ENCODE measurements around the gene EFCAB6. TPM values are rescaled to one million over a fixed set of nuclear protein-coding genes. Genes with fewer than 3 reads are reported as not detected.

Gene EFCAB6
- total RNA-seq, 4 donors from 2014 or later = 0.68 to 3.7 (median 0.80) TPM; not detected in 1

DNA sequence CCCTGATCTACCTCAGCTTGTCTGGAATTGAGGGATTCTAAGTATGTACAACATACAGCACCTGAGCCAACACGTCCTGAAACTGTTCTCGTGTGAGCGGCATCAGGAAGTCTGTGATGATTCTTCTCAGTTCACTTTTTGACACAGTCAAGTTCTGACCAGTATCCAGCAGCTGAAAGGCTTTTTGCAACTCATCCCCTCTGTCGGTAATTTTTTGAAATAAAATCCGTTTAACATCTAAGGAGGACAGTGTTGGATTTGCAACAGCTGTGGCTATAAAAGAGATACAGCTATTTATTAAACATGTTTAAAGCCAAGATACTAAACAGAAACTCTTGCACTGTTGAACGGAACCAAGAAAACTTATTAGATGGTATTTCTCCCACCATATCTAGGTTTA, 39.3 kb downstream of the EFCAB6 start:
- Histone ChIP-seq H3K4me1 (no peaks in the 10 kb centered on the region), H3K36me3 (no peaks in the 10 kb centered on the region), H3K9me3 (no peaks in the 10 kb centered on the region), H3K27me3 (no peaks in the 10 kb centered on the region), H3K4me3 (no peak overlapping the region), H3K27ac (no peak overlapping the region)
- DNase-seq = no peak
- TF ChIP-seq POLR2A (IDR thresholded peaks at IDR 0.05) (no peak), POLR2AphosphoS5 (IDR thresholded peaks at IDR 0.05) (no peak), EP300 (IDR thresholded peaks at IDR 0.05; ENCODE audit: low read depth) (no peak)
- TF ChIP-seq, protein P1, sequence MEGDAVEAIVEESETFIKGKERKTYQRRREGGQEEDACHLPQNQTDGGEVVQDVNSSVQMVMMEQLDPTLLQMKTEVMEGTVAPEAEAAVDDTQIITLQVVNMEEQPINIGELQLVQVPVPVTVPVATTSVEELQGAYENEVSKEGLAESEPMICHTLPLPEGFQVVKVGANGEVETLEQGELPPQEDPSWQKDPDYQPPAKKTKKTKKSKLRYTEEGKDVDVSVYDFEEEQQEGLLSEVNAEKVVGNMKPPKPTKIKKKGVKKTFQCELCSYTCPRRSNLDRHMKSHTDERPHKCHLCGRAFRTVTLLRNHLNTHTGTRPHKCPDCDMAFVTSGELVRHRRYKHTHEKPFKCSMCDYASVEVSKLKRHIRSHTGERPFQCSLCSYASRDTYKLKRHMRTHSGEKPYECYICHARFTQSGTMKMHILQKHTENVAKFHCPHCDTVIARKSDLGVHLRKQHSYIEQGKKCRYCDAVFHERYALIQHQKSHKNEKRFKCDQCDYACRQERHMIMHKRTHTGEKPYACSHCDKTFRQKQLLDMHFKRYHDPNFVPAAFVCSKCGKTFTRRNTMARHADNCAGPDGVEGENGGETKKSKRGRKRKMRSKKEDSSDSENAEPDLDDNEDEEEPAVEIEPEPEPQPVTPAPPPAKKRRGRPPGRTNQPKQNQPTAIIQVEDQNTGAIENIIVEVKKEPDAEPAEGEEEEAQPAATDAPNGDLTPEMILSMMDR (IDR thresholded peaks at IDR 0.05) = no peak
- intact Hi-C loops (cut with DNase I; ENCODE audit: low total_unique reads) (no loop called here), in situ Hi-C loops (cut with MboI; ENCODE audit: low pct_ligation_motif_present in 1 of 4, low pct_unique_long_range_greater_than_20kb in 1 of 4, low sequenced_read_pairs in 3 of 4) (no loop called here)
- 56 to 93% methylated on average over 3 to 6 of the region's 6 CpGs for WGBS, 2 donors (ENCODE audit: low coverage in 1 of 2)

GRCh38 chr22:43755452-43755851, 56.7 kb downstream of the EFCAB6 start:
- in situ Hi-C loops (cut with MboI; ENCODE audit: low pct_ligation_motif_present in 1 of 4, low pct_unique_long_range_greater_than_20kb in 1 of 4, low sequenced_read_pairs in 3 of 4) (no loop called here), intact Hi-C loops (cut with DNase I; ENCODE audit: low total_unique reads) (no loop called here)
- H3K4me1 ChIP-seq = no peaks in the 10 kb centered on the region
- H3K4me3 ChIP-seq = no peak overlapping the region
- DNase-seq = no peak
- 95 to 100% methylated on average over 3 to 4 of the region's 4 CpGs for WGBS, 2 donors (ENCODE audit: low coverage in 1 of 2)
- H3K27ac ChIP-seq = no peak overlapping the region
- TF ChIP-seq POLR2A (IDR thresholded peaks at IDR 0.05) (no peak), EP300 (IDR thresholded peaks at IDR 0.05; ENCODE audit: low read depth) (no peak)
- no peaks in the 10 kb centered on the region for H3K36me3 ChIP-seq
- H3K27me3 ChIP-seq = no peaks in the 10 kb centered on the region
- no peaks in the 10 kb centered on the region for H3K9me3 ChIP-seq

GRCh38 chr22:43755011-43755410, 57.1 kb downstream of the EFCAB6 start:
- WGBS, 2 donors (ENCODE audit: low coverage in 1 of 2) = 81 to 82% methylated on average over 2 of the region's 2 CpGs
- intact Hi-C loops (cut with DNase I; ENCODE audit: low total_unique reads) = no loop called here
- in situ Hi-C loops (cut with MboI; ENCODE audit: low pct_ligation_motif_present in 1 of 4, low pct_unique_long_range_greater_than_20kb in 1 of 4, low sequenced_read_pairs in 3 of 4) = no loop called here
- DNase-seq = no peak
- H3K27me3 ChIP-seq = no peaks in the 10 kb centered on the region
- H3K27ac ChIP-seq = no peak overlapping the region
- H3K4me1 ChIP-seq = no peaks in the 10 kb centered on the region
- H3K36me3 ChIP-seq = no peaks in the 10 kb centered on the region
- H3K9me3 ChIP-seq = no peaks in the 10 kb centered on the region
- no peak for TF ChIP-seq POLR2A (IDR thresholded peaks at IDR 0.05)
- TF ChIP-seq POLR2AphosphoS5 (IDR thresholded peaks at IDR 0.05) = no peak
- TF ChIP-seq EP300 (IDR thresholded peaks at IDR 0.05; ENCODE audit: low read depth) = no peak
- TF ChIP-seq, protein P1 (IDR thresholded peaks at IDR 0.05) = no peak
- H3K4me3 ChIP-seq = no peak overlapping the region

GRCh38 chr22:43754176-43754575, 57.9 kb downstream of the EFCAB6 start:
- 73 to 78% methylated on average over 3 to 5 of the region's 5 CpGs for WGBS, 2 donors (ENCODE audit: low coverage in 1 of 2)
- Histone ChIP-seq H3K27ac (no peak overlapping the region), H3K27me3 (no peaks in the 10 kb centered on the region), H3K4me3 (no peak overlapping the region), H3K4me1 (no peaks in the 10 kb centered on the region), H3K9me3 (no peaks in the 10 kb centered on the region), H3K36me3 (no peaks in the 10 kb centered on the region)
- intact Hi-C loops (cut with DNase I; ENCODE audit: low total_unique reads) (no loop called here), in situ Hi-C loops (cut with MboI; ENCODE audit: low pct_ligation_motif_present in 1 of 4, low pct_unique_long_range_greater_than_20kb in 1 of 4, low sequenced_read_pairs in 3 of 4) (no loop called here)
- TF ChIP-seq, protein P1 (IDR thresholded peaks at IDR 0.05) = no peak
- DNase-seq = no peak

DNA sequence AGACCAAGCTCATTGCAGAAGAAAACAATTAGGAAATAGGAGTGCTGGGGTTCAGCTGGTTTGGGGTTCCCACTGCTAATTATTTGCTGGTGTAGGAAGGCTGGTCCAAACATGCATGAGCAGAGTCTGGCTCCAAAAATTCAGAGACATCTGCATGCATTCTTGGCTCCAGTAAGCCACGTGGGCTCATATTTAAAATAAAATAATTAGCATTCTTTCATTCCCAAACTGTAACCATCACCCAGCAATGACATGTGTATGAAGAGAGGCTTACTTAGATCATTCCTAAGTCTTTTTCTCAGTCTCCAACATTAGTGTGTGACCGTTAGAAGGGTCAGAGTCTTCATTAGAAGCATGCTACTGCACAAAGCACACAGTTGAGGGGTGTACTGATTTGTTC, 58.4 kb downstream of the EFCAB6 start:
- no peaks in the 10 kb centered on the region for H3K4me1 ChIP-seq
- no peak for TF ChIP-seq POLR2A (IDR thresholded peaks at IDR 0.05)
- TF ChIP-seq, protein P1 (IDR thresholded peaks at IDR 0.05) = no peak
- TF ChIP-seq POLR2AphosphoS5 (IDR thresholded peaks at IDR 0.05) = no peak
- TF ChIP-seq EP300 (IDR thresholded peaks at IDR 0.05; ENCODE audit: low read depth) = no peak
- 56% methylated on average over 2 of the region's 2 CpGs; no CpG with 5 or more reads in 1 of the 2 donors for WGBS, 2 donors (ENCODE audit: low coverage in 1 of 2)
- no peaks in the 10 kb centered on the region for H3K36me3 ChIP-seq
- H3K9me3 ChIP-seq = no peaks in the 10 kb centered on the region
- in situ Hi-C loops (cut with MboI; ENCODE audit: low pct_ligation_motif_present in 1 of 4, low pct_unique_long_range_greater_than_20kb in 1 of 4, low sequenced_read_pairs in 3 of 4) = no loop called here
- no peak for DNase-seq
- H3K27ac ChIP-seq = no peak overlapping the region
- H3K4me3 ChIP-seq = no peak overlapping the region
- intact Hi-C loops (cut with DNase I; ENCODE audit: low total_unique reads) = no loop called here
- H3K27me3 ChIP-seq = no peaks in the 10 kb centered on the region

Data from transverse colon (tissue), 4 donors.